ENCODE data around the gene PDE7B.

GRCh38 chr6:135902756-135903331 lies 51.3 kb downstream of the PDE7B start:
- TF ChIP-seq CTCF (IDR thresholded peaks at IDR 0.05), result no peak
- TF ChIP-seq MXD4 (CRISPR knock-in tag; IDR thresholded peaks at IDR 0.05; ENCODE audit: borderline replicate concordance), result no peak
- no peak for TF ChIP-seq IRF1 (CRISPR knock-in tag; IDR thresholded peaks at IDR 0.05)
- TF ChIP-seq ZNF317 (CRISPR knock-in tag; IDR thresholded peaks at IDR 0.05; ENCODE audit: borderline replicate concordance, low read depth), result no peak

Data from WTC11 (cell line).